Hepatocyte (in vitro differentiated cells): ENCODE measurements around the gene GRID2.

ENCODE experiments used
- EZH2 ChIP-seq: fragments of 200-600 bp; sonication (generic); IDR thresholded peaks from 2 replicates; pipeline ENCODE4 v1.6.1; 2016; ENCODE audit warnings: antibody characterized with exemption, mild to moderate bottlenecking, borderline replicate concordance
- TF ChIP-seq, protein P1 (sequence below): fragments of 200-600 bp; sonication (generic); IDR thresholded peaks from 2 replicates; pipeline ENCODE4 v1.5.1; 2016; ENCODE audit warnings: antibody characterized with exemption, mild to moderate bottlenecking; ENCODE audit not compliant: poor library complexity

DNA sequence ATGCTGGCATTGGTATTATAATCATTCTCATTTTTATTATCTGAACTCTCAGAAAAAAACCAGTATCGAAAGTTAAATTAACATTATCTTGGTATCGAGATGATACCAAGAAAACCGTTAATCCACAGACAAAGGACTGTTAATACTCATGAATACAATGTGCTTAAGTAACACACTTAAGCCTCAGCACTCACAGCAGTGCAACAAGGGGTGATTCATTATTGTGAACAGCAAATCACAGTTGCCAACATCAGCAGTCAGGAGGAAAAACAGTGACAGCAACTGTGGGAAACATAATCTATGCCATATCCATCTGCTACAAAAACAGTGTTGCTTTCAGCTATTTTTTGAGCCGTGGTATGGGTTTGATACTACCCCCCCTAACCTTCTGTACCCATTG, 1313.8 kb downstream of the GRID2 start:
- TF ChIP-seq, protein P1, sequence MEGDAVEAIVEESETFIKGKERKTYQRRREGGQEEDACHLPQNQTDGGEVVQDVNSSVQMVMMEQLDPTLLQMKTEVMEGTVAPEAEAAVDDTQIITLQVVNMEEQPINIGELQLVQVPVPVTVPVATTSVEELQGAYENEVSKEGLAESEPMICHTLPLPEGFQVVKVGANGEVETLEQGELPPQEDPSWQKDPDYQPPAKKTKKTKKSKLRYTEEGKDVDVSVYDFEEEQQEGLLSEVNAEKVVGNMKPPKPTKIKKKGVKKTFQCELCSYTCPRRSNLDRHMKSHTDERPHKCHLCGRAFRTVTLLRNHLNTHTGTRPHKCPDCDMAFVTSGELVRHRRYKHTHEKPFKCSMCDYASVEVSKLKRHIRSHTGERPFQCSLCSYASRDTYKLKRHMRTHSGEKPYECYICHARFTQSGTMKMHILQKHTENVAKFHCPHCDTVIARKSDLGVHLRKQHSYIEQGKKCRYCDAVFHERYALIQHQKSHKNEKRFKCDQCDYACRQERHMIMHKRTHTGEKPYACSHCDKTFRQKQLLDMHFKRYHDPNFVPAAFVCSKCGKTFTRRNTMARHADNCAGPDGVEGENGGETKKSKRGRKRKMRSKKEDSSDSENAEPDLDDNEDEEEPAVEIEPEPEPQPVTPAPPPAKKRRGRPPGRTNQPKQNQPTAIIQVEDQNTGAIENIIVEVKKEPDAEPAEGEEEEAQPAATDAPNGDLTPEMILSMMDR: no peak
- no peak for TF ChIP-seq EZH2
